Muscle of arm (tissue), 12 donors: ENCODE measurements around the gene ODAD4. TPM values are rescaled to one million over a fixed set of nuclear protein-coding genes. Genes with fewer than 3 reads are reported as not detected.
A peak's percentile ranks its signal among the peaks of the same experiment; 100 is the strongest.

Source experiments
- DNase-seq: peaks from one replicate; pipeline ENCODE4 v3.0.0-alpha.2; 2013
- polyA plus RNA-seq, 12 donors: library from polyadenylated mRNA; unstranded; fragments of 120-200 nt; gene quantifications; one replicate each; pipeline ENCODE4 v1.2.1, GENCODE V29; 2013; ENCODE audit not compliant: insufficient read length in 12 of 12

The ODAD4 gene
- polyA plus RNA-seq, 12 donors: 0.49 to 1.5 (median 0.82) TPM; not detected in 2

GRCh38 chr17:41971721-41972523 is 41.5 kb downstream of the ODAD4 start:
- DNase-seq: no peak

GRCh38 chr17:41972571-41973407 is 42.4 kb downstream of the ODAD4 start:
- no peak for DNase-seq

GRCh38 chr17:41973408-41973811 is 43.0 kb downstream of the ODAD4 start:
- no peak for DNase-seq

- no peak for DNase-seq
Observed at GRCh38 chr17:41974031-41974430, 43.6 kb downstream of the ODAD4 start.

- DNase-seq: no peak
Observed at GRCh38 chr17:41974658-41975057, 44.2 kb downstream of the ODAD4 start.

- no peak for DNase-seq
Observed at GRCh38 chr17:41975099-41976083, 45.0 kb downstream of the ODAD4 start.

- DNase-seq: no peak
Observed at GRCh38 chr17:41976142-41976768, 45.8 kb downstream of the ODAD4 start.

- no peak for DNase-seq
Observed at GRCh38 chr17:41977991-41978390, 47.6 kb downstream of the ODAD4 start.

GRCh38 chr17:41982026-41982760 is 51.8 kb downstream of the ODAD4 start:
- no peak for DNase-seq

- DNase-seq: no peak
Observed at GRCh38 chr17:41984454-41984853, 54.0 kb downstream of the ODAD4 start.

- DNase-seq: no peak
Observed at GRCh38 chr17:41985919-41986318, 55.5 kb downstream of the ODAD4 start.

- no peak for DNase-seq
Observed at GRCh38 chr17:41986634-41987033, 56.2 kb downstream of the ODAD4 start.

GRCh38 chr17:41987642-41988041 is 57.2 kb downstream of the ODAD4 start:
- no peak for DNase-seq

GRCh38 chr17:41988418-41988817 is 58.0 kb downstream of the ODAD4 start:
- DNase-seq: no peak

- DNase-seq: no peak
Observed at GRCh38 chr17:41989702-41990419, 59.4 kb downstream of the ODAD4 start.

GRCh38 chr17:41992576-41992975 is 62.2 kb downstream of the ODAD4 start:
- DNase-seq: peak; percentile 25

- DNase-seq: no peak
Observed at GRCh38 chr17:41996855-41997164, 66.4 kb downstream of the ODAD4 start.

GRCh38 chr17:41998497-41998896 is 68.1 kb downstream of the ODAD4 start:
- DNase-seq: no peak

GRCh38 chr17:42000413-42001133 is 70.2 kb downstream of the ODAD4 start:
- DNase-seq: no peak
